ENCODE measurements around the gene SPINDOC. TPM values are rescaled to one million over a fixed set of nuclear protein-coding genes. Genes with fewer than 3 reads are reported as not detected.

The SPINDOC gene
- total and polyA plus RNA-seq, 9 of the 15 experiments (the other 6 are each of a cell fraction or from before 2014, with no cell fraction given): 0.70 to 36.3 (median 19.6) TPM

DNA sequence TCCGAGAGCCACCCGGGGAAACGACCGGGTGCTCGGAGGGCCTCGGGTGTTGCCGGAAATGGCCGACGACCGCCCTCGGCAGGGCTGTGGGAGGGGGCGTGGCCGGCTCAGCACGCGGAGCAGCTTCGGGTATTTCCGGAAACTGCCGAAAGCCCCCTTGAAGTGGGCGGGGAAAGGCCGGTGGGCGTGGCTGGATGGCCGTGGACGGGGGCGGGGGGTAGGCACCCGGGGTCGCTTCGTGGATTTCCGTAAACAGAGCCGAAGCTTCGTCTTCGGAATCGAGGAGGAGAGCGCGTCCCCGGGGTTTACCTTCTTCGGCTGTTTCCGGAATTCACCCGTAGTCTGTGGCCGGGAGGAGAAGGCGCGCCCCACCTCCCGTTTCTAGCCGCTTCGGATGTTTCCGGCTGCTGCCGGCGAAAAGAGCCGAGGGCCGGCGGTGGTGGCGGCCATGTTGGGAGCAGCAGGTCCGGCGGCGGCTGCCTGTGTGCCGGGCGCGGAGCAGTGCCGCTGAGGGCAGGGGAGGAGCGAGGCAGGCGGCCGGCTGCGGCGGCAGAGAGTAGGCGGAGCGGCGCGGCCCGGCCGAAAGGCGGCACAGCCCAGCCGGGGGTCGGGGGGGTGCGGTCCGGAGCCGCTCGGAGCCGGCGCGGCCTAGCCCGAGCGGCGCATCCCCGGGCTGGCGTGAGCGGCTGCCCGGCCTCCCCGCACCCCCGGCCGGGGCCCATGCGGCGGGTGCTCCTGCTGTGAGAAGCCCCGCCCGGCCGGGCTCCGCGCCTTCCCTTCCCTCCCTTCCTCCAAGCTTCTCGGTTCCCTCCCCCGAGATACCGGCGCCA lies 25.6 kb downstream of the SPINDOC start, which contains the start of gene MARK2 (continued):
- TF ChIP-seq, protein P1, sequence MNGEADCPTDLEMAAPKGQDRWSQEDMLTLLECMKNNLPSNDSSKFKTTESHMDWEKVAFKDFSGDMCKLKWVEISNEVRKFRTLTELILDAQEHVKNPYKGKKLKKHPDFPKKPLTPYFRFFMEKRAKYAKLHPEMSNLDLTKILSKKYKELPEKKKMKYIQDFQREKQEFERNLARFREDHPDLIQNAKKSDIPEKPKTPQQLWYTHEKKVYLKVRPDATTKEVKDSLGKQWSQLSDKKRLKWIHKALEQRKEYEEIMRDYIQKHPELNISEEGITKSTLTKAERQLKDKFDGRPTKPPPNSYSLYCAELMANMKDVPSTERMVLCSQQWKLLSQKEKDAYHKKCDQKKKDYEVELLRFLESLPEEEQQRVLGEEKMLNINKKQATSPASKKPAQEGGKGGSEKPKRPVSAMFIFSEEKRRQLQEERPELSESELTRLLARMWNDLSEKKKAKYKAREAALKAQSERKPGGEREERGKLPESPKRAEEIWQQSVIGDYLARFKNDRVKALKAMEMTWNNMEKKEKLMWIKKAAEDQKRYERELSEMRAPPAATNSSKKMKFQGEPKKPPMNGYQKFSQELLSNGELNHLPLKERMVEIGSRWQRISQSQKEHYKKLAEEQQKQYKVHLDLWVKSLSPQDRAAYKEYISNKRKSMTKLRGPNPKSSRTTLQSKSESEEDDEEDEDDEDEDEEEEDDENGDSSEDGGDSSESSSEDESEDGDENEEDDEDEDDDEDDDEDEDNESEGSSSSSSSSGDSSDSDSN (IDR thresholded peaks at IDR 0.05; ENCODE audit: borderline replicate concordance in 1 of 2, low read depth in 2 of 2, low read length in 2 of 2): peak; percentile 100
- TF ChIP-seq, protein P2, sequence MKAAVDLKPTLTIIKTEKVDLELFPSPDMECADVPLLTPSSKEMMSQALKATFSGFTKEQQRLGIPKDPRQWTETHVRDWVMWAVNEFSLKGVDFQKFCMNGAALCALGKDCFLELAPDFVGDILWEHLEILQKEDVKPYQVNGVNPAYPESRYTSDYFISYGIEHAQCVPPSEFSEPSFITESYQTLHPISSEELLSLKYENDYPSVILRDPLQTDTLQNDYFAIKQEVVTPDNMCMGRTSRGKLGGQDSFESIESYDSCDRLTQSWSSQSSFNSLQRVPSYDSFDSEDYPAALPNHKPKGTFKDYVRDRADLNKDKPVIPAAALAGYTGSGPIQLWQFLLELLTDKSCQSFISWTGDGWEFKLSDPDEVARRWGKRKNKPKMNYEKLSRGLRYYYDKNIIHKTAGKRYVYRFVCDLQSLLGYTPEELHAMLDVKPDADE (conservative IDR thresholded peaks at IDR 0.05; ENCODE audit: control insufficient read depth, low read depth, low read length): peak; percentile 77
- peak; percentile 80 for TF ChIP-seq RBFOX2 (IDR thresholded peaks at IDR 0.05; ENCODE audit: low read depth, low read length)
- TF ChIP-seq RBM14 (IDR thresholded peaks at IDR 0.05; ENCODE audit: borderline replicate concordance, insufficient read depth, low read depth, low read length): no peak
- TF ChIP-seq TBP (optimal IDR thresholded peaks at IDR 0.05; ENCODE audit: low read depth, low read length): peak; percentile 7
- TF ChIP-seq RBM17 (IDR thresholded peaks at IDR 0.05; ENCODE audit: borderline replicate concordance, low read depth, low read length): no peak
- TF ChIP-seq SAP30 (IDR thresholded peaks at IDR 0.05; ENCODE audit: borderline replicate concordance, insufficient read depth, low read depth, low read length, poor library complexity, severe bottlenecking): peak; percentile 66
- peak in 1 of 2 experiments; percentile 93; a peak in 2 of 4 replicates for TF ChIP-seq NONO (IDR thresholded peaks at IDR 0.05; ENCODE audit: low read depth in 2 of 2, low read length in 1 of 2)
- peak; percentile 62; the same call in 1 of the 2 replicates for TF ChIP-seq POLR2A (conservative IDR thresholded peaks at IDR 0.05)
- TF ChIP-seq FOXK2 (conservative IDR thresholded peaks at IDR 0.05 in 1 of 2, IDR thresholded peaks at IDR 0.05 in 1 of 2; ENCODE audit: low read depth in 2 of 2): peak; percentile 97 to 99
- TF ChIP-seq, protein P3, sequence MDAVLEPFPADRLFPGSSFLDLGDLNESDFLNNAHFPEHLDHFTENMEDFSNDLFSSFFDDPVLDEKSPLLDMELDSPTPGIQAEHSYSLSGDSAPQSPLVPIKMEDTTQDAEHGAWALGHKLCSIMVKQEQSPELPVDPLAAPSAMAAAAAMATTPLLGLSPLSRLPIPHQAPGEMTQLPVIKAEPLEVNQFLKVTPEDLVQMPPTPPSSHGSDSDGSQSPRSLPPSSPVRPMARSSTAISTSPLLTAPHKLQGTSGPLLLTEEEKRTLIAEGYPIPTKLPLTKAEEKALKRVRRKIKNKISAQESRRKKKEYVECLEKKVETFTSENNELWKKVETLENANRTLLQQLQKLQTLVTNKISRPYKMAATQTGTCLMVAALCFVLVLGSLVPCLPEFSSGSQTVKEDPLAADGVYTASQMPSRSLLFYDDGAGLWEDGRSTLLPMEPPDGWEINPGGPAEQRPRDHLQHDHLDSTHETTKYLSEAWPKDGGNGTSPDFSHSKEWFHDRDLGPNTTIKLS (IDR thresholded peaks at IDR 0.05; ENCODE audit: borderline replicate concordance, low read depth): peak; percentile 23; the same call in 1 of the 2 replicates
- TF ChIP-seq U2AF1 (optimal IDR thresholded peaks at IDR 0.05; ENCODE audit: low read depth, low read length): peak; percentile 59
- no peak for TF ChIP-seq ZNF134 (CRISPR knock-in tag; conservative IDR thresholded peaks at IDR 0.05)

All from K562 (cell line).